Measurements from ENCODE around the gene SMG5.

- TF ChIP-seq POLR2AphosphoS5 (IDR thresholded peaks at IDR 0.05; ENCODE audit: borderline replicate concordance, low read depth, low read length) (no peak), EZH2 (IDR thresholded peaks at IDR 0.05) (no peak)
Observed at GRCh38 chr1:156289857-156290256, 7.2 kb upstream of the SMG5 start.

Measured in SK-N-MC (cell line).